ENCODE data around the gene FOXL1.

DNA sequence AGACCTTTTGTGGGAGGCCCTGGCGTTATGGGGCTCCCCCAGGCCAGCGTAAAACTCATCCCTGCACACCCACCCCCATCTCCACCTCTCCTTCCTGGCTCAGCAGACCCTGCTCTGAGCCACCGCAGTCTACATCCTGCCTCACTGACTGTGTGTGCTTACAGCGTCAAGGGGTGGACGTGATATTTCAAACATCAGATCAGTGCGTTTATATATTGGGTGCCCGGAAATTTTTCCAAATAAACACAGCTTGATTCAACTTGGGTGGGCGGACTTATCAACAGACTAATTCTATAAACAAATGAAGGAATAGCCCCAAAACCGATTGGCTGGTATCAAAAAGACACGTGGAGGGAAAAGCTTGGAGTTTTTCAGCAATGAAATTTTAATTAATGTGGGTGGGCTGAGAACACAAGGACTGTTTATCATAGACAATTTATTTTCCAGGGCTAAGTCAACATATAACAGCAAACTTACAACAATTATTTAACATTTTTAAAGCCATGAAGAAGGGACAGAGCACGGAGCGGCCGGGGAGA is at the start of gene FOXL1:
- no peak for TF ChIP-seq ZNF23 (tag by site-specific recombination; IDR thresholded peaks at IDR 0.05; ENCODE audit: borderline replicate concordance)
- no peak for TF ChIP-seq ZNF19 (tag by site-specific recombination; IDR thresholded peaks at IDR 0.05; ENCODE audit: low read depth)
- no peak for TF ChIP-seq ZNF416 (tag by site-specific recombination; IDR thresholded peaks at IDR 0.05)
- no peak for TF ChIP-seq CTCF (tag by site-specific recombination; IDR thresholded peaks at IDR 0.05)
- TF ChIP-seq, protein P1, sequence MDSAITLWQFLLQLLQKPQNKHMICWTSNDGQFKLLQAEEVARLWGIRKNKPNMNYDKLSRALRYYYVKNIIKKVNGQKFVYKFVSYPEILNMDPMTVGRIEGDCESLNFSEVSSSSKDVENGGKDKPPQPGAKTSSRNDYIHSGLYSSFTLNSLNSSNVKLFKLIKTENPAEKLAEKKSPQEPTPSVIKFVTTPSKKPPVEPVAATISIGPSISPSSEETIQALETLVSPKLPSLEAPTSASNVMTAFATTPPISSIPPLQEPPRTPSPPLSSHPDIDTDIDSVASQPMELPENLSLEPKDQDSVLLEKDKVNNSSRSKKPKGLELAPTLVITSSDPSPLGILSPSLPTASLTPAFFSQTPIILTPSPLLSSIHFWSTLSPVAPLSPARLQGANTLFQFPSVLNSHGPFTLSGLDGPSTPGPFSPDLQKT (IDR thresholded peaks at IDR 0.05; ENCODE audit: borderline replicate concordance, low read depth, low read length) = no peak
- TF ChIP-seq, protein P2, sequence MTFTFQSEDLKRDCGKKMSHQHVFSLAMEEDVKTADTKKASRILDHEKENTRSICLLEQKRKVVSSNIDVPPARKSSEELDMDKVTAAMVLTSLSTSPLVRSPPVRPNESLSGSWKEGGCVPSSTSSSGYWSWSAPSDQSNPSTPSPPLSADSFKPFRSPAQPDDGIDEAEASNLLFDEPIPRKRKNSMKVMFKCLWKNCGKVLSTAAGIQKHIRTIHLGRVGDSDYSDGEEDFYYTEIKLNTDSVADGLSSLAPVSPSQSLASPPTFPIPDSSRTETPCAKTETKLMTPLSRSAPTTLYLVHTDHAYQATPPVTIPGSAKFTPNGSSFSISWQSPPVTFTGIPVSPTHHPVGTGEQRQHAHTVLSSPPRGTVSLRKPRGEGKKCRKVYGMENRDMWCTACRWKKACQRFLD (tag by site-specific recombination; IDR thresholded peaks at IDR 0.05) = no peak
- TF ChIP-seq ZNF473 (tag by site-specific recombination; IDR thresholded peaks at IDR 0.05) = no peak
- TF ChIP-seq REST (tag by site-specific recombination; IDR thresholded peaks at IDR 0.05) = no peak
- TF ChIP-seq ZNF521 (tag by site-specific recombination; IDR thresholded peaks at IDR 0.05) = no peak
- no peak for TF ChIP-seq ZBTB48 (tag by site-specific recombination; IDR thresholded peaks at IDR 0.05)
- TF ChIP-seq SP2 (tag by site-specific recombination; IDR thresholded peaks at IDR 0.05) = no peak
- TF ChIP-seq SCRT2 (tag by site-specific recombination; IDR thresholded peaks at IDR 0.05) = no peak
- TF ChIP-seq MZF1 (tag by site-specific recombination; IDR thresholded peaks at IDR 0.05; ENCODE audit: borderline replicate concordance) = no peak

Measured in HEK293 (cell line).